PFSK-1 (cell line): ENCODE results near the gene BLACAT1.

Source experiments
- FOXP2 ChIP-seq: optimal IDR thresholded peaks from 2 replicates; pipeline ENCODE3; 2011; ENCODE audit warnings: borderline replicate concordance, control low read depth, inconsistent platforms; ENCODE audit not compliant: insufficient read depth; ENCODE audit errors: extremely low read length, extremely low read depth
- POLR2AphosphoS5 ChIP-seq: IDR thresholded peaks from 2 replicates; pipeline ENCODE4 v1.6.1; 2012; ENCODE audit warnings: low read depth, mild to moderate bottlenecking, control low read depth, low read length, moderate library complexity
- SIN3A ChIP-seq: IDR thresholded peaks from 2 replicates; pipeline ENCODE4 v1.6.1; 2012; ENCODE audit warnings: mild to moderate bottlenecking, low read length, moderate library complexity, borderline replicate concordance; ENCODE audit not compliant: insufficient read depth
- TAF1 ChIP-seq: IDR thresholded peaks from 2 replicates; pipeline ENCODE4 v1.6.1; 2012; ENCODE audit warnings: low read length, control low read depth, borderline replicate concordance; ENCODE audit not compliant: insufficient read depth
- TF ChIP-seq, protein P1 (sequence below), 2 experiments: IDR thresholded peaks; 2 replicates each; pipeline versions ENCODE4 v1.6.1 to v1.8.0; 2011 to 2012; ENCODE audit warnings: low read depth in 2 of 2, low read length in 2 of 2, control low read depth in 1 of 2, inconsistent platforms in 1 of 2, mild to moderate bottlenecking in 1 of 2, moderate library complexity in 1 of 2; ENCODE audit not compliant: insufficient read depth in 1 of 2

BLACAT1 gene

DNA sequence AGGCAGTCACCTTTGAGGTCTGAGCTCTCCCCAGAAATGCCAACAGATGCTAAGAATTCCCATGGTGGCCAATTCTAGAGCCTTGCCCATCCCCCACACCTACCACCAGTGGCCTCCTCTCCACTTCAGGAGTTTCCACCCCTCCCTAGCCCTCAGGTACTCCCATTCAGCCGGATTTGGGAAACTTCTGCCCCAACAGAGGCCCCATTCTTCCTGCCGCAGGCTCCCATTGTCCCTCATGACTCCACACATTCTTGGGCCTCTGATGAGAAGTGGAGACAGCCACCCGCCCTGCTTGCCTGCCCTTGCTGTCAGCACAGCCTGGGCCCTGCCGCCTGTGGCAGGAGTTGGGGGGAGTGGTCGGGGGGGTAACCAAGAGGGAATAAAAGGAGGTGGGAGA is 4.6 kb downstream of the BLACAT1 start:
- no peak for TF ChIP-seq FOXP2
- TF ChIP-seq, protein P1, sequence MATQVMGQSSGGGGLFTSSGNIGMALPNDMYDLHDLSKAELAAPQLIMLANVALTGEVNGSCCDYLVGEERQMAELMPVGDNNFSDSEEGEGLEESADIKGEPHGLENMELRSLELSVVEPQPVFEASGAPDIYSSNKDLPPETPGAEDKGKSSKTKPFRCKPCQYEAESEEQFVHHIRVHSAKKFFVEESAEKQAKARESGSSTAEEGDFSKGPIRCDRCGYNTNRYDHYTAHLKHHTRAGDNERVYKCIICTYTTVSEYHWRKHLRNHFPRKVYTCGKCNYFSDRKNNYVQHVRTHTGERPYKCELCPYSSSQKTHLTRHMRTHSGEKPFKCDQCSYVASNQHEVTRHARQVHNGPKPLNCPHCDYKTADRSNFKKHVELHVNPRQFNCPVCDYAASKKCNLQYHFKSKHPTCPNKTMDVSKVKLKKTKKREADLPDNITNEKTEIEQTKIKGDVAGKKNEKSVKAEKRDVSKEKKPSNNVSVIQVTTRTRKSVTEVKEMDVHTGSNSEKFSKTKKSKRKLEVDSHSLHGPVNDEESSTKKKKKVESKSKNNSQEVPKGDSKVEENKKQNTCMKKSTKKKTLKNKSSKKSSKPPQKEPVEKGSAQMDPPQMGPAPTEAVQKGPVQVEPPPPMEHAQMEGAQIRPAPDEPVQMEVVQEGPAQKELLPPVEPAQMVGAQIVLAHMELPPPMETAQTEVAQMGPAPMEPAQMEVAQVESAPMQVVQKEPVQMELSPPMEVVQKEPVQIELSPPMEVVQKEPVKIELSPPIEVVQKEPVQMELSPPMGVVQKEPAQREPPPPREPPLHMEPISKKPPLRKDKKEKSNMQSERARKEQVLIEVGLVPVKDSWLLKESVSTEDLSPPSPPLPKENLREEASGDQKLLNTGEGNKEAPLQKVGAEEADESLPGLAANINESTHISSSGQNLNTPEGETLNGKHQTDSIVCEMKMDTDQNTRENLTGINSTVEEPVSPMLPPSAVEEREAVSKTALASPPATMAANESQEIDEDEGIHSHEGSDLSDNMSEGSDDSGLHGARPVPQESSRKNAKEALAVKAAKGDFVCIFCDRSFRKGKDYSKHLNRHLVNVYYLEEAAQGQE (IDR thresholded peaks at IDR 0.05; ENCODE audit: insufficient read depth in 1 of 2, low read depth in 2 of 2, low read length in 2 of 2): no peak
- TF ChIP-seq TAF1: no peak
- no peak for TF ChIP-seq SIN3A
- TF ChIP-seq POLR2AphosphoS5: no peak

- TF ChIP-seq POLR2AphosphoS5 (no peak), FOXP2 (no peak), SIN3A (no peak), TAF1 (no peak)
- TF ChIP-seq, protein P1 (IDR thresholded peaks at IDR 0.05; ENCODE audit: insufficient read depth in 1 of 2, low read depth in 2 of 2, low read length in 2 of 2): no peak
Observed at GRCh38 chr1:205450448-205450847, 5.4 kb downstream of the BLACAT1 start.

- TF ChIP-seq FOXP2 (no peak), POLR2AphosphoS5 (no peak), SIN3A (no peak), TAF1 (no peak)
- TF ChIP-seq, protein P1 (IDR thresholded peaks at IDR 0.05; ENCODE audit: insufficient read depth in 1 of 2, low read depth in 2 of 2, low read length in 2 of 2): no peak
Observed at GRCh38 chr1:205449750-205450443, 5.9 kb downstream of the BLACAT1 start.

DNA sequence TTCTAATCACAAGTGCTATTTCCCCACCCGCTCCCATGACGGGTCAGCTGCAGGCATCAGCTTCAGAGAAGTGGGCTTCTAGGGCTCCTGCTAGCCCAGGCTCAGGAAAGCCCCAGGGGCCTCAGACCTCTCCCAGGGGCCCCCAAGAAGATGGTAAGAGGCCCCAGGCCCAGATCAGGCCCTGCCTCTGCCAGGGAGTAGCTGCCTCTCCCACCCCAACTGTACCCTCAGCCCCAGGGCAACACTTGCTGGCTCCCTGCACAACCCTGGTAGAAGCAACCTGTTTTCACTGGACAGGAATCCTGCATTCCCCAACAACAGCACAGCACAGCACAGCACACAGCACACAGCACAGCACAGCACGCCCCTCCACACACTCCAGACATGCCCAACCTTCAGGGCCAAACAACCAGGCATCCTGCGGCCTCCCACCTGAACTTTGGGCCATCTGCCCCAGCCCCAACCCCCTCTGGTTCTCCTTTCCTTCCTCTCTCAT is 6.5 kb downstream of the BLACAT1 start:
- TF ChIP-seq POLR2AphosphoS5 (no peak), TAF1 (no peak), SIN3A (no peak), FOXP2 (no peak)
- TF ChIP-seq, protein P1 (IDR thresholded peaks at IDR 0.05; ENCODE audit: insufficient read depth in 1 of 2, low read depth in 2 of 2, low read length in 2 of 2): no peak
